WERI-Rb-1 (cell line): ENCODE measurements around the gene MARCHF2.
"Not testable (repeated sequence)": the region's sequence is repeated elsewhere in the genome, so short reads cannot be mapped to it uniquely, and the experiment has no call there.

Experiments used
- DNase-seq: peaks from one replicate; pipeline ENCODE4 v3.0.0-alpha.2; 2020
- H3K27ac ChIP-seq: fragments of 250-450 bp; sonication (Bioruptor Pico); 2 replicates; pipeline ENCODE4 v1.5.1; 2020; ENCODE audit warnings: mild to moderate bottlenecking, moderate library complexity
- H3K27me3 ChIP-seq: fragments of 250-450 bp; sonication (Bioruptor Pico); 2 replicates; pipeline ENCODE4 v1.5.1; 2021; ENCODE audit warnings: mild to moderate bottlenecking, low read depth, moderate library complexity; ENCODE audit not compliant: insufficient read depth, severe bottlenecking
- H3K36me3 ChIP-seq: fragments of 250-450 bp; sonication (Bioruptor Pico); 2 replicates; pipeline ENCODE4 v1.5.1; 2020; ENCODE audit warnings: mild to moderate bottlenecking, moderate library complexity
- H3K4me3 ChIP-seq: 2 replicates; pipeline ENCODE4 v1.5.1; 2011; ENCODE audit warnings: low read depth, mild to moderate bottlenecking, control low read depth, low read length
- H3K9me3 ChIP-seq: fragments of 250-450 bp; sonication (Bioruptor Pico); 2 replicates; pipeline ENCODE4 v1.5.1; 2021; ENCODE audit warnings: mild to moderate bottlenecking, moderate library complexity; ENCODE audit not compliant: severe bottlenecking
- TF ChIP-seq, protein P1 (sequence below): IDR thresholded peaks from 2 replicates; pipeline ENCODE4 v1.5.1; 2011; ENCODE audit warnings: low read depth, mild to moderate bottlenecking, control low read depth, inconsistent platforms, low read length

The MARCHF2 gene

DNA sequence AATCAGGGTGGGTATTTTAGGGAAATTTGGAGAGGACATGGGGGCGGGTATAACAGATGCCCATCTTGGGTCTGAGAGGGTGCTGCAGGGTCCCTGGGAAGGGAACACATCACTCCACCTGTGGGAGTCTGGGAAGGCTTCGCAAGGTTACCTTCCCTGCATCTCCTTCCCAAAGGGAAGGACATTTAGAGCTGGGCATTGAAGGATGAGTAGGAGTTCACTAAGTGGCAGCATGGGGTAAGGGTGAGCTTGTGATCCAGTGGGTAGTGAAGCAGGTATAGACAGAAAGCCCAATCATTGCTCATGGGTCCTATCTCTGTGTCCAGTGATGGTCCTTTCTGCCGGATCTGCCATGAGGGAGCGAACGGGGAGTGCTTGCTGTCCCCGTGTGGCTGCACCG, 13.2 kb downstream of the MARCHF2 start:
- Histone ChIP-seq H3K27ac (no peak overlapping the region), H3K9me3 (no peaks in the 10 kb centered on the region), H3K36me3 (no peaks in the 10 kb centered on the region), H3K27me3 (no peaks in the 10 kb centered on the region), H3K4me3 (no peak overlapping the region)
- TF ChIP-seq, protein P1, sequence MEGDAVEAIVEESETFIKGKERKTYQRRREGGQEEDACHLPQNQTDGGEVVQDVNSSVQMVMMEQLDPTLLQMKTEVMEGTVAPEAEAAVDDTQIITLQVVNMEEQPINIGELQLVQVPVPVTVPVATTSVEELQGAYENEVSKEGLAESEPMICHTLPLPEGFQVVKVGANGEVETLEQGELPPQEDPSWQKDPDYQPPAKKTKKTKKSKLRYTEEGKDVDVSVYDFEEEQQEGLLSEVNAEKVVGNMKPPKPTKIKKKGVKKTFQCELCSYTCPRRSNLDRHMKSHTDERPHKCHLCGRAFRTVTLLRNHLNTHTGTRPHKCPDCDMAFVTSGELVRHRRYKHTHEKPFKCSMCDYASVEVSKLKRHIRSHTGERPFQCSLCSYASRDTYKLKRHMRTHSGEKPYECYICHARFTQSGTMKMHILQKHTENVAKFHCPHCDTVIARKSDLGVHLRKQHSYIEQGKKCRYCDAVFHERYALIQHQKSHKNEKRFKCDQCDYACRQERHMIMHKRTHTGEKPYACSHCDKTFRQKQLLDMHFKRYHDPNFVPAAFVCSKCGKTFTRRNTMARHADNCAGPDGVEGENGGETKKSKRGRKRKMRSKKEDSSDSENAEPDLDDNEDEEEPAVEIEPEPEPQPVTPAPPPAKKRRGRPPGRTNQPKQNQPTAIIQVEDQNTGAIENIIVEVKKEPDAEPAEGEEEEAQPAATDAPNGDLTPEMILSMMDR = no peak
- DNase-seq = no peak

DNA sequence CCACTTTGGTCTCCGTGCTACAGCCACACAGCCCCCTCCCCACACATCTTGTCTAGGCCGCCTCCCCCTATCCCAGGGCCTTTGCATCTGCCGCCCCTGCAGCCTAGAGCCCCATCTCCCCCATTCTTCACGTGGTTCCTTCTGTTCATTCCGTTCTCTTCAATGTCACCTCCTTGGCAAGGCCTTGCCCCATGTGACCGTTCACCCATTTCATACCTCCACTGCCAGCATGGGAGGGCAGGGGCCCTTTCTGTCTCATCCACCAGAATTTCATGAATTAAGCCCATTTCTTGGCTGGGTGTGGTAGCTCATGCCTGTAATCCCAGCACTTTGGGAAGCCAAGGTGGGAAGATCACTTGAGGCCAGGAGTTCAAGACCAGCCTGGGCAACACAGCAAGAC, 15.9 kb downstream of the MARCHF2 start:
- no peak overlapping the region for H3K27ac ChIP-seq
- TF ChIP-seq, protein P1 = no peak
- H3K4me3 ChIP-seq = no peak overlapping the region
- no peaks in the 10 kb centered on the region for H3K9me3 ChIP-seq
- no peaks in the 10 kb centered on the region for H3K36me3 ChIP-seq
- no peak for DNase-seq
- H3K27me3 ChIP-seq = no peaks in the 10 kb centered on the region

DNA sequence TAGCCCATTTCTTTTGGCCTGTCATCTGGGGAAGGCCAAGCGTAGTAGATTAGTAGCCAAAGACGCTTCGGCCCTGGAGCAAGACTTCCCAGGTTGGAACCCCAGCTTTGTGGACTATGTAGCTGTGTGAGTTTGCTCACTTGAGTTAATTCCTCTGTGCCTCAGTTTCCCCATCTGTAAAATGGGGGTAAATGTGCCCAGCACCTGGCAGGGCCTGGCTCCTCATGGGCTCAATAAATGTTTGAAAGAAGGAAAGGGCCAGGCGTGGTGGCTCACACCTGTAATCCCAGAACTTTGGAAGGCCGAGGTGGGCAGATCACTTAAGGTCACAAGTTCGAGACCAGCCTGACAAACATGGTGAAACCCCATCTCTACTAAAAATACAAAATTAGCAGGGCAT, 16.7 kb downstream of the MARCHF2 start:
- Histone ChIP-seq H3K4me3 (no peak overlapping the region), H3K9me3 (no peaks in the 10 kb centered on the region), H3K27ac (no peak overlapping the region), H3K36me3 (no peaks in the 10 kb centered on the region), H3K27me3 (no peaks in the 10 kb centered on the region)
- TF ChIP-seq, protein P1 = no peak
- DNase-seq = no peak

DNA sequence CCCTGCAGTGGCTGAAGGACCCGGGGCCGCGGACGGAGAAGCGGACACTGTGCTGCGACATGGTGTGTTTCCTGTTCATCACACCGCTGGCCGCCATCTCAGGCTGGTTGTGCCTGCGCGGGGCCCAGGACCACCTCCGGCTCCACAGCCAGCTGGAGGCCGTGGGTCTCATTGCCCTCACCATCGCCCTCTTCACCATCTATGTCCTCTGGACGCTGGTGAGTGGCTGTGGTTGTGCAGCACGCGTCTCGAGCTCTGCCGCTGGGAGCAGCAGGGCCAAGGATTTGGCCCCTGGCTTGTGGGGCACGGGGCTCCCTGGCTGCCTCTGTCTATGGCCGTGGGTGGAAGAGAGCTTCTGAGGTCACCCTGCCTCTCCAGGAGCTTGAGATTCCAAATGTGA, 17.5 kb downstream of the MARCHF2 start:
- TF ChIP-seq, protein P1 = no peak
- Histone ChIP-seq H3K27me3 (no peaks in the 10 kb centered on the region), H3K36me3 (no peaks in the 10 kb centered on the region), H3K4me3 (no peak overlapping the region), H3K27ac (no peak overlapping the region), H3K9me3 (no peaks in the 10 kb centered on the region)
- DNase-seq = no peak

DNA sequence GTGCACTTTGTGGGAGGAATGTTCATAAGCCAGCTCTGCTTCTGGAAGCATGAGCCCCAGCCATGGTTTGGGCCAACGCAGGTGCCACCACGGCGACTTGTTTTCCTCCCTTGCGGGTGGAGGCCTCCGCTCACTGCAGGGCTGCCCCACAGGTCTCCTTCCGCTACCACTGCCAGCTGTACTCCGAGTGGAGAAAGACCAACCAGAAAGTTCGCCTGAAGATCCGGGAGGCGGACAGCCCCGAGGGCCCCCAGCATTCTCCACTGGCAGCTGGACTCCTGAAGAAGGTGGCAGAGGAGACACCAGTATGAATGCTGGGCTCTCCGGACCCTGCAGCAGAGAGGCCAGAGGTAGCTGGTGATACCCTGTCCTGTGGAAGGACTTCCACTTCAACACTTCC, 25.1 kb downstream of the MARCHF2 start:
- DNase-seq = no peak
- H3K4me3 ChIP-seq = no peak overlapping the region
- TF ChIP-seq, protein P1 = no peak
- H3K9me3 ChIP-seq = no peaks in the 10 kb centered on the region
- H3K27me3 ChIP-seq = no peaks in the 10 kb centered on the region
- no peaks in the 10 kb centered on the region for H3K36me3 ChIP-seq
- H3K27ac ChIP-seq = no peak overlapping the region

DNA sequence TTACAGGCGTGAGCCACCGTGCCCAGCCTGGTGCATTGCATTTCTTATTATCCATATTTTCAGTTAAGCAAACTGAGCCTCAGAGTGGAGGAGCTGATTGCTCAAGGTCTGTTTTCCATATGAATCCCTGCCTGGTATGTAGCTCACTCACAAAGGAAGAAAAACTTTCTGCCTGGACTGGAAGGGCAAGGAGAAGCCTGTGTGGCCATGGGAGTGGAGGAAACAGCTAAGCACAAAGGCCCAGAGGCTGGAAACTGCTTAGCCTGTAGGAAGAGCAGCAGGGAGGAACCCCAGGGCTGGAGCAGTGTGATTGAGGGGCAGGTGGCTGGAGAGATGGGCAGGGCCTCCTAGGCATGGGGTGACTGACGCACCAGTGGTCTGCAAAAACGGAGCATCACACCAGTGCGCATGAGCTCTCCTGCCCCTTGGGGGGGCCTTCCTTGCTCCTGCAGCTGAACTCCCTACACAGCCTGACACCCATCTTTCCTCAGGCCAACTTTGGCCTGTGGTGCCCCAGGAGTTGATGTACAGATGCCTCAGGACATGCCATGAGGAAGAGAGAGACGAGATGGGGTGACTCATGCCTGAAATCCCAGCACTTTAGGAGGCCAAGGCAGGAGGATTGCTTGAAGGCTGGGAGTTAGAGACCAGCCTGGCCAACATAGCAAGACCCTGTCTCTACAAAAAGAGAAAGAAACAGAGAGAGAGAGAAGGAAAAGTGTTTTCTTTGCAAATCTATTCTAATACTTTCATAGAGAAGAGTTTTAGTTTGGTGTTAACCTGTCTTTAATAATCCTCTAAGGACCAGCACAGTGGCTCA, 28.8 kb downstream of the MARCHF2 start:
- TF ChIP-seq, protein P1 = no peak
- Histone ChIP-seq H3K27me3 (no peaks in the 10 kb centered on the region), H3K9me3 (no peaks in the 10 kb centered on the region), H3K4me3 (no peak overlapping the region), H3K27ac (no peak overlapping the region), H3K36me3 (peaks cover 21% of the 10 kb centered on the region)
- no peak for DNase-seq

DNA sequence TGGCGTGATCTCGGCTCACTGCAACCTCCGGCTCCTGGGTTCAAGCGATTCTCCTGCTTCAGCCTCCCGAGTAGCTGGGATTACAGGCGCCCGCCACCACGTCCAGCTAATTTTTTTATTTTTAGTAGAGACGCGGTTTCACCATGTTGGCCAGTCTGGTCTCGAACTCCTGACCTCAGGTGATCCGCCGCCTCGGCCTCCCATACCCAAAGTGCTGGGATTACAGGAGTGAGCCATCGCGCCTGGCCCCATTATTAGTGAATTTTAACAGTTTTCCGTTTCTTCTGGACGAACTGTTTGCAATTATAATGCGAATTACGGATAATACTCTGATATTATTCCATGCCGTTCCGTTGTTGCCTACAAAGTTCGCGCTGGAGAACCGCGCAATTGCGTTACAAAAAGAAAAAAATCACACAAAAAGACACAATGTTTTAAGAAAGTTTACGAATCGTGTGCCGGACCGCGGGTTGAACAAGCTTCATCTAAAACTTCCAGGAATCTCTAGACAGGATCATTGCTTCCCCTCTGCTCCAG, 31.1 kb downstream of the MARCHF2 start:
- Histone ChIP-seq H3K4me3 (peak overlapping the region; percentile 99), H3K36me3 (peaks cover 40% of the 10 kb centered on the region), H3K27ac (peak overlapping the region; percentile 99)
- not testable (repeated sequence) for DNase-seq, H3K9me3 ChIP-seq, H3K27me3 ChIP-seq
